ENCODE data around the gene MISP. TPM values are rescaled to one million over a fixed set of nuclear protein-coding genes. Genes with fewer than 3 reads are reported as not detected.

Gene MISP
- total RNA-seq, 1 experiment from 2014 or later = 5.8 TPM

DNA sequence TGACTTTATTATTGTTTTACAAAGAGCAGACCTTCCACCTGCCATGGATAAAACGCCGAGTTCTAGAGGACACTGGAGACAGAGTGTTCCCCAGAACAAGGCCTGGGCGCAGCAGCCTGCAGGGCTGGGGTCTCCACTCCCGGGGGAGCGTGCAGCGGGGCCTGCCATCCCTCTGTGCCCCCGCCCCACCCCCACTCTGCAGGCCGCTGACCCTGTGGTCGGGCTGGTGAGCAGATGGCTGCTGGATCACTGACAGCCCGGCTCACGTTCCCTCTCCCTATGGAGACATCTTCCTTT is 37.7 kb downstream of the MISP start:
- ChIA-PET CTCF (no interaction called here), POLR2A (no interaction called here)
- TF ChIP-seq TCF7L2 (IDR thresholded peaks at IDR 0.05; ENCODE audit: low read depth, low read length) = no peak
- TF ChIP-seq SIN3A (IDR thresholded peaks at IDR 0.05; ENCODE audit: borderline replicate concordance, insufficient read depth, low read depth, low read length) = no peak
- TF ChIP-seq, protein P1, sequence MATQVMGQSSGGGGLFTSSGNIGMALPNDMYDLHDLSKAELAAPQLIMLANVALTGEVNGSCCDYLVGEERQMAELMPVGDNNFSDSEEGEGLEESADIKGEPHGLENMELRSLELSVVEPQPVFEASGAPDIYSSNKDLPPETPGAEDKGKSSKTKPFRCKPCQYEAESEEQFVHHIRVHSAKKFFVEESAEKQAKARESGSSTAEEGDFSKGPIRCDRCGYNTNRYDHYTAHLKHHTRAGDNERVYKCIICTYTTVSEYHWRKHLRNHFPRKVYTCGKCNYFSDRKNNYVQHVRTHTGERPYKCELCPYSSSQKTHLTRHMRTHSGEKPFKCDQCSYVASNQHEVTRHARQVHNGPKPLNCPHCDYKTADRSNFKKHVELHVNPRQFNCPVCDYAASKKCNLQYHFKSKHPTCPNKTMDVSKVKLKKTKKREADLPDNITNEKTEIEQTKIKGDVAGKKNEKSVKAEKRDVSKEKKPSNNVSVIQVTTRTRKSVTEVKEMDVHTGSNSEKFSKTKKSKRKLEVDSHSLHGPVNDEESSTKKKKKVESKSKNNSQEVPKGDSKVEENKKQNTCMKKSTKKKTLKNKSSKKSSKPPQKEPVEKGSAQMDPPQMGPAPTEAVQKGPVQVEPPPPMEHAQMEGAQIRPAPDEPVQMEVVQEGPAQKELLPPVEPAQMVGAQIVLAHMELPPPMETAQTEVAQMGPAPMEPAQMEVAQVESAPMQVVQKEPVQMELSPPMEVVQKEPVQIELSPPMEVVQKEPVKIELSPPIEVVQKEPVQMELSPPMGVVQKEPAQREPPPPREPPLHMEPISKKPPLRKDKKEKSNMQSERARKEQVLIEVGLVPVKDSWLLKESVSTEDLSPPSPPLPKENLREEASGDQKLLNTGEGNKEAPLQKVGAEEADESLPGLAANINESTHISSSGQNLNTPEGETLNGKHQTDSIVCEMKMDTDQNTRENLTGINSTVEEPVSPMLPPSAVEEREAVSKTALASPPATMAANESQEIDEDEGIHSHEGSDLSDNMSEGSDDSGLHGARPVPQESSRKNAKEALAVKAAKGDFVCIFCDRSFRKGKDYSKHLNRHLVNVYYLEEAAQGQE (IDR thresholded peaks at IDR 0.05; ENCODE audit: insufficient read depth in 1 of 2, low read depth in 2 of 2, low read length in 1 of 2) = no peak
- TF ChIP-seq POLR2AphosphoS5 (IDR thresholded peaks at IDR 0.05; ENCODE audit: low read depth, low read length) = peak; percentile 11; the same call in 1 of the 2 replicates
- no peak for TF ChIP-seq CTCF (IDR thresholded peaks at IDR 0.05)
- Histone ChIP-seq H3K27me3 (ENCODE audit: control insufficient read depth, insufficient read depth, low read length) (no peaks in the 10 kb centered on the region), H3K9me3 (ENCODE audit: control insufficient read depth, insufficient read depth, low read depth, low read length) (no peaks in the 10 kb centered on the region), H3K27ac (ENCODE audit: low read length) (peak overlapping the region; percentile 86), H3K4me1 (ENCODE audit: control insufficient read depth, insufficient read depth, low read length) (peaks cover 24% of the 10 kb centered on the region), H3K4me3 (ENCODE audit: low read depth in 2 of 2, low read length in 2 of 2) (no peak overlapping the region), H3K36me3 (ENCODE audit: control insufficient read depth, insufficient read depth, low read length) (no peaks in the 10 kb centered on the region)
- no TSS peak for BruUV-seq (replicated peaks)
- DNase-seq (ENCODE audit: low read depth, low spot score) = no peak
- intact Hi-C loops (cut with micrococcal nuclease; ENCODE audit: unreplicated experiment) (no loop called here), in situ Hi-C loops (cut with HindIII; ENCODE audit: low pct_unique_long_range_greater_than_20kb, low sequenced_read_pairs) (no loop called here)
- no peak; the same call in 1 of the 2 replicates for ATAC-seq

- Histone ChIP-seq H3K36me3 (ENCODE audit: control insufficient read depth, insufficient read depth, low read length) (no peaks in the 10 kb centered on the region), H3K4me3 (ENCODE audit: low read depth in 2 of 2, low read length in 2 of 2) (peak overlapping the region in 1 of 2 experiments; percentile 13; a peak in 1 of 4 replicates), H3K4me1 (ENCODE audit: control insufficient read depth, insufficient read depth, low read length) (peaks cover 24% of the 10 kb centered on the region), H3K27ac (ENCODE audit: low read length) (peak overlapping the region; percentile 86), H3K27me3 (ENCODE audit: control insufficient read depth, insufficient read depth, low read length) (no peaks in the 10 kb centered on the region), H3K9me3 (ENCODE audit: control insufficient read depth, insufficient read depth, low read depth, low read length) (no peaks in the 10 kb centered on the region)
- in situ Hi-C loops (cut with HindIII; ENCODE audit: low pct_unique_long_range_greater_than_20kb, low sequenced_read_pairs) = no loop called here
- TF ChIP-seq CTCF (IDR thresholded peaks at IDR 0.05) = no peak
- TF ChIP-seq POLR2AphosphoS5 (IDR thresholded peaks at IDR 0.05; ENCODE audit: low read depth, low read length) = peak; percentile 5; the same call in 1 of the 2 replicates
- intact Hi-C loops (cut with micrococcal nuclease; ENCODE audit: unreplicated experiment) = no loop called here
- CTCF ChIA-PET = no interaction called here
- no peak for DNase-seq (ENCODE audit: low read depth, low spot score)
- peak; percentile 74 for ATAC-seq
- no TSS peak for BruUV-seq (replicated peaks)
- POLR2A ChIA-PET = no interaction called here
These were observed 38.2 kb downstream of the MISP start for GRCh38 chr19:788983-789700.

Measured in Panc1 (cell line).